CMK (cell line): ENCODE data around the gene GCGR.

ENCODE experiments used
- DNase-seq: peaks from one replicate; pipeline ENCODE4 v3.0.0-alpha.2; 2010; ENCODE audit warnings: low read depth

Gene GCGR

DNA sequence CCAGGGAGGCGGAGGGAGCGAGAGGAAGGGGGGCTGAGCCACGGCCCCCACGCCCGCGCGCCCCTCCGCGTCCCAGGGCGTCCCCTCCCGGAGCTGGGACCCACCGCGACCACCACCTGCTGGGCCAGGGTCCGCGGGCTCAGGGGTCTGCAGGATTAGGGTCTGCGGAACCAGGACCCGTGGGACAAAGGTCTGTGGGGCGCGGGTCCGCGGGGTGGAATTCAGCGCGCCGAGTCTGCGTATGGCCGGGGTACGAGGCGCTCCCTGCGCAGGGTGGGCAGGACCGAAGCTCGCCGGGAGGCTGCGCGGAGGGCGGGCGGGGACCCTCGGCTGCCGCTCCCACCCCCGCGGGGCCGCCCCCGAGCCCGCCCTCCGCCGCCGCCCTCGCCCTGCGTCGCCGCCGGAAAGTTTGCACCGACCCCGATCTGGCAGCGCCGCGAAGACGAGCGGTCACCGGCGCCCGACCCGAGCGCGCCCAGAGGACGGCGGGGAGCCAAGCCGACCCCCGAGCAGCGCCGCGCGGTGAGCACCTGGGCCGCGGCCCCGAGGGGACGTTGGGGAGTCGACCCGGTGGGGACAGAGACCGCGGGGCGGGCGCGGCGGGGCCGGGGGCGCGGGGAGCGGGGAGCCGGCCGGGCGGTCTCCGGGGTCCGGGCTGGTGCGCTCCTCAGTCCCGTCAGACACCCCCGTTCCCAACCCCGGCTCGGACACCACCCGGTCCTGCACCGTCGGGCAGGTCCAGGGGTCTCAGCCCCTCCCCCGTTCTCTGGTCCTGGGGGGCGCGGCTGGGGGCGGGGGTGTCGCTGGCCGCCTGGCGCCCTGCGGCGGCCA is at the start of gene GCGR:
TSS of gene GCGR (plus strand) at position 423 of the 831 bp plus-strand sequence. CDS start 4,869 bp downstream, outside the sequence.
- no peak for DNase-seq

DNA sequence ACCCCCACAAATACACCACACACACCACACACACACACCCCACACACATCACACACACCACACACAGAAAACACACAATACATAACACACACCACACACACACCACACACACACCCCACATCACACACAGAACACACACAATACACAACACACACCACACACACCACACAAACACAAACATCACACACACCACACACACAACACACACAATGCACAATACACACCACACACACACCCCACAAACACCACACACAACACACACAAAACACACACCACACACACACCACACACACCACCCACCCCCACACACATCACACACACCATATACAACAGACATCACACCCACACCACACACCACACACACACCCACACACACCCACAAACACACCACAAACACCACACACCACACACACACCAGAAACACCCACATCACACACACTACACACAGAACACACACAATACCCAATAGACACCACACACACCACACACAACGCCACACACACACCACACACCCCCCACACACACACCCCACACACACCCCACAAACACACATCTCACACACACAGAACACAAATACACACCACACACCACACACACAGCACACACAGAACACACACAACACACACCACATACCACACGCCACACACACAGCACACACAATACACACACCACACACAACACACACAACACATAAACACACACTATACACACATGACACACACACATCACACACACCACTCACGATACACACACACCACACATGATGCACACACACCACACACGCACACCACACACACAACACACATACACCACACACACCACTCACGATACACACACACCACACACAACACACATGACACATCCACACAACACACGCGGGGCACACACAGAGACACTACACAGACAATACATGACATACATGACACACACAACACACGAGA is 11.0 kb upstream of the GCGR start:
- no peak for DNase-seq

- DNase-seq = no peak
Measured at GRCh38 chr17:81794074-81794476, 9.9 kb upstream of the GCGR start.

GRCh38 chr17:81794509-81794908 is 9.4 kb upstream of the GCGR start:
- no peak for DNase-seq

DNA sequence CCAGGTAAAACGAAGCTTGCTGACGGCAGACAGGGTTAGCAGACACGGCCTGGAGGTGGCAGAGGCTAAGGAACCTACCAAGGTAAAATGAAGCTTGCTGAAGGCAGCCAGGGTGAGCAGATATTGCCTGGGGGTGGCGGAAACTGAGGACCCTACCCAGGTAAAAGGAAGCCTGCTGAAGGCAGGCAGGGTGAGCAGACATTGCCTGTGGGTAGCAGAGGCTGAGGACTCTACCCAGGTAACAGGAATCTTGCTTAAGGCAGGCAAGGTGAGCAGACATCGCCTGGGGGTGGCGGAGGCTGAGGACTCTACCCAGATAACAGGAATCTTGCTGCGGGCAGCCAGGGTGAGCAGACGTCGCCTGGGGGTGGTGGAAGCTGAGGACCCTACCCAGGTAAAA is 2.6 kb upstream of the GCGR start:
- DNase-seq = no peak

- DNase-seq = no peak
Measured at GRCh38 chr17:81802048-81802758, 1.7 kb upstream of the GCGR start.

DNA sequence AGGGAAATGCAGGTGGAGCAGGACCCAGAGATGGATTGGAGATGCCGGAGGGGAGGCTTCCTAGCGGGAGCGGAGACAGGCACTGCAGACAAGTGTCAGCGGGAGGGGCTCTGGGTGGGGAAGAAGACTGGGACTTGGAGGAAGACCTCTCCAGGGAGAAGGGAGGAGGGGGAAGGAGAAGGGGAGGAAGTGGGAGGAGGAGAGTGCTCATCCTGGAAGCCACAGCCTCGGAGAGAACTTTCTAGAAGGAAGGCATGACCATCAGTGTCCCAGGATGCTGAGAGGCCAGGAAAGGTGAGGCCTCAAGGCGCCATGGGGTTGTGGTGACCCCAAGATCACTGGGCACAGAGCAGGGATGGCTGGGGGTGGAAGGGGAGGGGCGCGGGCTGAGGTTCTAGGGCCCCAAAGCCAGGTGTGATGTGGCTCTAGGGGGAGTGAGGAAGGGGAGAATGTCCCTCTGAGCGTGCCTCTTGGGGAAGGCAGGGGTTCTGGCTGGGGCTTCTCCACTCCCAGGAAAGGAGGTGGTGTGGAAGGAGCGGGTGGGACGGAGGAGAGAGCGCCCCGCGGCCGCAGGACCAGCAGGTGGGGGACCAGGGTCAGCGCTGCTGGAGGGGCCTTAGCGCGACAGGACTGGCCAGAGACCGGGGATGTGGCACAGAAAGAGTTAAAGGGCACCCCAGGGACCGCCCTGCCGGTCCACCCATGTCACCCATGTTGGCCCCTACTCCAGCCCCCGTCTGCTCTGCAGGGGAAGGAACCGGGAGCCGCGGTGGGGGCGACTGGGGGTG is 900 bp upstream of the GCGR start:
- DNase-seq = no peak

GRCh38 chr17:81804559-81805399 is 829 bp downstream of the GCGR start:
- DNase-seq = no peak

DNA sequence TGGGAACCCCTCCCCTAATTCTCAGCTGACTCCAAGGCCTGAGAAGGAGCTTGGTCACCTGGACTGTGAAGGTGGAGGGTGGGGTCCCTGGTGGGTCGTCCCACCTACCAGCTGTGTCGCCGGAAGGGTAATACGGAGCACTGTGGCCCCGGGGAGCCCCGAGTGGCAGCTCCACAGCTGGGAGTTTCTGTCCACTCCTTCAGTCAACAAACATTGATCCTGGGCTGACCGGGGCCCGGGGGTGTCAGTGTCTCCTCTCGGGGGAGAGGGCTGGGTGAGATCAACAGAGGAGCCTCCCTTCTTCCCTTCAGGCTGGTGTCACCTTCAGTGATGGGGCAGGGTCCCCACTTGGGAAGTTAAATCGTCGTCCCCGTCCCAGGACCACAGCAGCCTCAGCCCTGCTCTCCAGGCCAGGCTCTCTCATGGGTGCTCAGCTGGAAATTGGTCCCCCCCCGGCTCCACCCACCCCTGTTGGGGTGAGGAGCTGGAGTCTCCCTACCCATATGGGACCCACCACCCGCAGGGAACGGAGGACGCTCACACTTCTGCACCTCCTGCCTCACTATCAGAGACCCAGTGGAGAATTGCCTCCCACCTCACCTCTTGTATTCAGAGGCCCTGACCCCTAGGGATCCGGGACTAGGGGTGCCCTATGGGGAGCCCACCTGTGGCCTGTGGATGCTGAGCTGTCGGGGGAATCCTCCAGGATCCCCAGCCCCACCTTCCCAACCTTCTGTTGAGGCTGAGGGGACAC is 1.9 kb downstream of the GCGR start:
- DNase-seq = no peak

GRCh38 chr17:81806461-81807209 is 2.7 kb downstream of the GCGR start:
- no peak for DNase-seq

- no peak for DNase-seq
Measured at GRCh38 chr17:81807210-81807719, 3.3 kb downstream of the GCGR start.

- DNase-seq = no peak
Measured at GRCh38 chr17:81807839-81808238, 3.9 kb downstream of the GCGR start.

- DNase-seq = no peak
Measured at GRCh38 chr17:81808778-81809555, 5.0 kb downstream of the GCGR start.

DNA sequence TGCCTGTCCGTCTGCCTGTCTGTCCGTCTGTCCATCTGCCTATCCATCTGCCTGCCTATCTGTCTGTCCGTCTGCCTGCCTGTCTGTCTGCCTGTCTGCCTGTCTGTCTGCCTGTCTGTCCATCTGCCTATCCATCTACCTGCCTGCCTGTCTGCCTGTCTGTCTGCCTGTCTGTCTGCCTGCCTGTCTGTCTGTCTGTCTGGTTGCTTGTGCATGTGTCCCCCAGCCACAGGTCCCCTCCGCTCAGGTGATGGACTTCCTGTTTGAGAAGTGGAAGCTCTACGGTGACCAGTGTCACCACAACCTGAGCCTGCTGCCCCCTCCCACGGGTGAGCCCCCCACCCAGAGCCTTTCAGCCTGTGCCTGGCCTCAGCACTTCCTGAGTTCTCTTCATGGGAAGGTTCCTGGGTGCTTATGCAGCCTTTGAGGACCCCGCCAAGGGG is 5.6 kb downstream of the GCGR start:
- DNase-seq = no peak

DNA sequence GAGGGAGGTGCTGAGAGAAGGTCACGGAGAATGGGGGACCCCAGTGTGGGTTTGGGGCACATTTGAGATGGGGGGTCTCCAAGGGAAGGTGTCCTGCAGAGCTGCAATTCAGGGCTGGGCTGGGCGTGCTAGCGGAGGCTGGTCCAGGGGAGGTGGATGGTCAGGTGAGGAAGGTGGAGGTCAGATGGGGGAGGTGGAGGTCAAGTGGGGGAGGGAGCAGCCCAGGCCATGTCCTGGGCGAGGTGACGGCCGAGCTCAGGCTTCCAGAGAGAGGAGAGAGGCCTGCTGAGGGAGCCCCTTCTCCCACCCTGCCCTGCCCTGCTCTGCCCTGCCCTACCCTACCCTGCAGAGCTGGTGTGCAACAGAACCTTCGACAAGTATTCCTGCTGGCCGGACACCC is 6.5 kb downstream of the GCGR start:
- no peak for DNase-seq

DNA sequence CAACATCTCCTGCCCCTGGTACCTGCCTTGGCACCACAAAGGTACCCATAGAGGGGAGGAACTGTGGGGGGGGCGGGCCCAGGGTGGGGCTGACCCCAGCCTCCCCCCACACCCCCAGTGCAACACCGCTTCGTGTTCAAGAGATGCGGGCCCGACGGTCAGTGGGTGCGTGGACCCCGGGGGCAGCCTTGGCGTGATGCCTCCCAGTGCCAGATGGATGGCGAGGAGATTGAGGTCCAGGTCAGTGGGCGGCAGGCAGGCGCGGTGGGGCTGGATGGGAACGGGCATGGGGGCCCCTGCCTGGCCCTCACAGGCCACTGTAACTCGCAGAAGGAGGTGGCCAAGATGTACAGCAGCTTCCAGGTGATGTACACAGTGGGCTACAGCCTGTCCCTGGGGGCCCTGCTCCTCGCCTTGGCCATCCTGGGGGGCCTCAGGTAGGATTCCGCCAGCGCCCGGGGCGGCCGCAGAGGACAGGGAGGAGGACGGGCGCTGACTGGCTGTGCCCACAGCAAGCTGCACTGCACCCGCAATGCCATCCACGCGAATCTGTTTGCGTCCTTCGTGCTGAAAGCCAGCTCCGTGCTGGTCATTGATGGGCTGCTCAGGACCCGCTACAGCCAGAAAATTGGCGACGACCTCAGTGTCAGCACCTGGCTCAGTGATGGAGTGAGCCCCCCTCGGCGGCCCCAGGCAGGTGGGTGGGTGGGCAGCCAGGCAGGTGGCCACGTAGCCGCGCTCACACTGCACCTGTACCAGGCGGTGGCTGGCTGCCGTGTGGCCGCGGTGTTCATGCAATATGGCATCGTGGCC is 7.1 kb downstream of the GCGR start:
- no peak for DNase-seq
